Body of pancreas (tissue), 4 donors: Measurements from ENCODE around the gene LYPD3.

Source experiments
- POLR2A ChIP-seq, 3 donors: fragments of 450-650 bp; IDR thresholded peaks; one replicate each; pipeline ENCODE4 v1.6.1; 2016; ENCODE audit warnings: antibody characterized with exemption in 3 of 3, mild to moderate bottlenecking in 2 of 3
- TF ChIP-seq, protein P1 (sequence below), 7 experiments: fragments of 450-650 bp in 4 of 7; fragments of 200-600 bp in 3 of 7; sonication (generic) in 3 of 7; IDR thresholded peaks; one replicate each; pipeline ENCODE4 v1.5.1; 2016 to 2019; ENCODE audit warnings: antibody characterized with exemption in 7 of 7

DNA sequence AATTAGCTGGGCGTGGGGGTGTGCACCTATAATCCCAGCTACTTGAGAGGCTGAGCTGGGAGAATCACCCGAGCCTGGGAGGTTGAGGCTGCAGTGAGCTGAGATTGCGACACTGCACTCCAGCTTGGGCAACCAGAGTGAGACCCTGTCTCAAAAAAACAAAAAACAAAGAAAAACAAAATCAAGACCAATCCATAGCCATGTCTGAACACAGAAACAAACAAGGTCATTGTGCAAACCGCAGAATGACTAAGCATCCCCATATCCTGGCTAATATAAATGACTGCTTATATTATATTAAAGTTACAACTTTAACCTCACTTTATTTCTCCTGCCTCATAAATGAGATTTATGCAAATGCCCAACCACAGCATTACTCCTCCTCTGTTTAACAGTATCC lies 2.3 kb upstream of the LYPD3 start:
- TF ChIP-seq, protein P1, sequence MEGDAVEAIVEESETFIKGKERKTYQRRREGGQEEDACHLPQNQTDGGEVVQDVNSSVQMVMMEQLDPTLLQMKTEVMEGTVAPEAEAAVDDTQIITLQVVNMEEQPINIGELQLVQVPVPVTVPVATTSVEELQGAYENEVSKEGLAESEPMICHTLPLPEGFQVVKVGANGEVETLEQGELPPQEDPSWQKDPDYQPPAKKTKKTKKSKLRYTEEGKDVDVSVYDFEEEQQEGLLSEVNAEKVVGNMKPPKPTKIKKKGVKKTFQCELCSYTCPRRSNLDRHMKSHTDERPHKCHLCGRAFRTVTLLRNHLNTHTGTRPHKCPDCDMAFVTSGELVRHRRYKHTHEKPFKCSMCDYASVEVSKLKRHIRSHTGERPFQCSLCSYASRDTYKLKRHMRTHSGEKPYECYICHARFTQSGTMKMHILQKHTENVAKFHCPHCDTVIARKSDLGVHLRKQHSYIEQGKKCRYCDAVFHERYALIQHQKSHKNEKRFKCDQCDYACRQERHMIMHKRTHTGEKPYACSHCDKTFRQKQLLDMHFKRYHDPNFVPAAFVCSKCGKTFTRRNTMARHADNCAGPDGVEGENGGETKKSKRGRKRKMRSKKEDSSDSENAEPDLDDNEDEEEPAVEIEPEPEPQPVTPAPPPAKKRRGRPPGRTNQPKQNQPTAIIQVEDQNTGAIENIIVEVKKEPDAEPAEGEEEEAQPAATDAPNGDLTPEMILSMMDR (IDR thresholded peaks at IDR 0.05) = no peak
- no peak for TF ChIP-seq POLR2A (IDR thresholded peaks at IDR 0.05)
